ENCODE data around the gene CLK2.
"Not testable (repeated sequence)": the region's sequence is repeated elsewhere in the genome, so short reads cannot be mapped to it uniquely, and the experiment has no call there.

The CLK2 gene

GRCh38 chr1:155254228-155254713, 19.0 kb downstream of the CLK2 start:
- 80 to 83% methylated on average over 12 of the region's 12 CpGs for WGBS, 2 experiments
- H3K4me3 ChIP-seq (ENCODE audit: insufficient read depth, low read depth, low read length) = peak overlapping the region; percentile 72

GRCh38 chr1:155253797-155254196, 19.5 kb downstream of the CLK2 start:
- peaks cover 4% of the 10 kb centered on the region for H3K36me3 ChIP-seq (ENCODE audit: control insufficient read depth, insufficient read depth, low read length)
- no peaks in the 10 kb centered on the region for H3K27me3 ChIP-seq (ENCODE audit: control insufficient read depth, insufficient read depth, low read length, poor library complexity, severe bottlenecking)
- H3K27ac ChIP-seq (ENCODE audit: insufficient read depth, low read depth, low read length, poor library complexity, severe bottlenecking) = no peak overlapping the region
- no peaks in the 10 kb centered on the region for H3K9me3 ChIP-seq (ENCODE audit: control insufficient read depth, low read length)
- 90 to 92% methylated on average over 5 of the region's 5 CpGs for WGBS, 2 experiments
- peak overlapping the region; percentile 72 for H3K4me3 ChIP-seq (ENCODE audit: insufficient read depth, low read depth, low read length)
- peaks cover 23% of the 10 kb centered on the region for H3K4me1 ChIP-seq (ENCODE audit: control insufficient read depth, insufficient read depth, low read length)

More at GRCh38 chr1:155254228-155254713, 19.0 kb downstream of the CLK2 start:
- Histone ChIP-seq H3K36me3 (ENCODE audit: control insufficient read depth, insufficient read depth, low read length) (peaks cover 4% of the 10 kb centered on the region), H3K9me3 (ENCODE audit: control insufficient read depth, low read length) (no peaks in the 10 kb centered on the region), H3K4me1 (ENCODE audit: control insufficient read depth, insufficient read depth, low read length) (peaks cover 23% of the 10 kb centered on the region), H3K27me3 (ENCODE audit: control insufficient read depth, insufficient read depth, low read length, poor library complexity, severe bottlenecking) (no peaks in the 10 kb centered on the region), H3K27ac (ENCODE audit: insufficient read depth, low read depth, low read length, poor library complexity, severe bottlenecking) (no peak overlapping the region)

DNA sequence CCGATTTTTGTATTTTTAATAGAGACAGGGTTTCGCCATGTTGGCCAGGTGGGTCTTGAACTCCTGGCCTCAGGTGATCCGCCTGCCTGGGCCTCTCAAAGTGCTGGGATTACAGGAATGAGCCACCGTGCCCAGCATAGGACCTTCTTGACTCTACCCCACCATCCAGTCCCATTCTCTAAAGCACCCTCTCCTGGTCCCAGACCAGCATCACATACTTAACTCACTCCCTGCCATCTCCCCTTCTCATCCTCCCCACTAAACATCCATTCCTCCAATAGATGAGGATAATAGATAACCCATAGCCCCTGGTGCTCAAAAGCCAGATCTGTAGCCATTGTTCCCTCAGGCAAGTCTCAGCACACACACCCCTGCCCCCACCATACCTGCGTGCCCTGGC, 20.1 kb downstream of the CLK2 start:
- H3K9me3 ChIP-seq (ENCODE audit: control insufficient read depth, low read length) = no peaks in the 10 kb centered on the region
- no peak overlapping the region for H3K27ac ChIP-seq (ENCODE audit: insufficient read depth, low read depth, low read length, poor library complexity, severe bottlenecking)
- H3K36me3 ChIP-seq (ENCODE audit: control insufficient read depth, insufficient read depth, low read length) = peaks cover 8% of the 10 kb centered on the region
- no peaks in the 10 kb centered on the region for H3K27me3 ChIP-seq (ENCODE audit: control insufficient read depth, insufficient read depth, low read length, poor library complexity, severe bottlenecking)
- no peak overlapping the region for H3K4me3 ChIP-seq (ENCODE audit: insufficient read depth, low read depth, low read length)
- H3K4me1 ChIP-seq (ENCODE audit: control insufficient read depth, insufficient read depth, low read length) = peaks cover 23% of the 10 kb centered on the region
- 83 to 89% methylated on average over 5 of the region's 5 CpGs for WGBS, 2 experiments

DNA sequence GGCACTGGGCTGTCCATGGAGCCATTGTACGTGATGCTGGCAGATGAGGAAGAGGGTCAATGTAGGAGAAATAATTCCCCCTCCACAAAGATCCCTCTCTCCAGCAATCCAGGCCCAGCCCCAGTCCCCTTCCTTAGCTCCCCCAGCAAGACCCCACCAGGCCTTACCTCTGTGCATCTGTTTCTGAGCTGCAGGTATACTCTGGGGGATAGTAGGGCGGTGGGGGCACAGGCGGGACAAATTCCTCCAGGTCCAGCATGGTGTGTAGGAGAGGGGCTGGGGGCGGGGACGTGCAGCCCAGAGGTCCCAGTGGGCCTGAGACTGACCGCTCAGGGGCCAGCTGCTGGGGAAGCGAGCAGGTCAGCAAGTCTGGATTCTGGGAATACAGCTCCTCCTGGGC, 21.7 kb downstream of the CLK2 start:
- Histone ChIP-seq H3K27me3 (ENCODE audit: control insufficient read depth, insufficient read depth, low read length, poor library complexity, severe bottlenecking) (no peaks in the 10 kb centered on the region), H3K36me3 (ENCODE audit: control insufficient read depth, insufficient read depth, low read length) (peaks cover 14% of the 10 kb centered on the region), H3K9me3 (ENCODE audit: control insufficient read depth, low read length) (no peaks in the 10 kb centered on the region), H3K27ac (ENCODE audit: insufficient read depth, low read depth, low read length, poor library complexity, severe bottlenecking) (no peak overlapping the region), H3K4me3 (ENCODE audit: insufficient read depth, low read depth, low read length) (no peak overlapping the region), H3K4me1 (ENCODE audit: control insufficient read depth, insufficient read depth, low read length) (peaks cover 23% of the 10 kb centered on the region)
- WGBS, 2 experiments = 92 to 93% methylated on average over 7 of the region's 7 CpGs

- WGBS, 2 experiments = 24 to 25% methylated on average over 23 of the region's 23 CpGs
- H3K4me3 ChIP-seq (ENCODE audit: insufficient read depth, low read depth, low read length) = peak overlapping the region; percentile 32
- no peaks in the 10 kb centered on the region for H3K27me3 ChIP-seq (ENCODE audit: control insufficient read depth, insufficient read depth, low read length, poor library complexity, severe bottlenecking)
- peaks cover 14% of the 10 kb centered on the region for H3K36me3 ChIP-seq (ENCODE audit: control insufficient read depth, insufficient read depth, low read length)
- H3K4me1 ChIP-seq (ENCODE audit: control insufficient read depth, insufficient read depth, low read length) = peaks cover 20% of the 10 kb centered on the region
- H3K9me3 ChIP-seq (ENCODE audit: control insufficient read depth, low read length) = no peaks in the 10 kb centered on the region
- H3K27ac ChIP-seq (ENCODE audit: insufficient read depth, low read depth, low read length, poor library complexity, severe bottlenecking) = no peak overlapping the region
These were observed 22.5 kb downstream of the CLK2 start for GRCh38 chr1:155250633-155251449.

- WGBS, 2 experiments = 58 to 59% methylated on average over 28 of the region's 28 CpGs
- H3K4me3 ChIP-seq (ENCODE audit: insufficient read depth, low read depth, low read length) = peak overlapping the region; percentile 32
- peaks cover 14% of the 10 kb centered on the region for H3K36me3 ChIP-seq (ENCODE audit: control insufficient read depth, insufficient read depth, low read length)
- H3K9me3 ChIP-seq (ENCODE audit: control insufficient read depth, low read length) = no peaks in the 10 kb centered on the region
- peaks cover 17% of the 10 kb centered on the region for H3K4me1 ChIP-seq (ENCODE audit: control insufficient read depth, insufficient read depth, low read length)
- no peaks in the 10 kb centered on the region for H3K27me3 ChIP-seq (ENCODE audit: control insufficient read depth, insufficient read depth, low read length, poor library complexity, severe bottlenecking)
- no peak overlapping the region for H3K27ac ChIP-seq (ENCODE audit: insufficient read depth, low read depth, low read length, poor library complexity, severe bottlenecking)
These were observed 23.1 kb downstream of the CLK2 start for GRCh38 chr1:155250246-155250632.

GRCh38 chr1:155247667-155248553, 25.4 kb downstream of the CLK2 start:
- H3K27me3 ChIP-seq (ENCODE audit: control insufficient read depth, insufficient read depth, low read length, poor library complexity, severe bottlenecking) = no peaks in the 10 kb centered on the region
- H3K4me3 ChIP-seq (ENCODE audit: insufficient read depth, low read depth, low read length) = no peak overlapping the region
- no peaks in the 10 kb centered on the region for H3K9me3 ChIP-seq (ENCODE audit: control insufficient read depth, low read length)
- peaks cover 14% of the 10 kb centered on the region for H3K36me3 ChIP-seq (ENCODE audit: control insufficient read depth, insufficient read depth, low read length)
- WGBS, 2 experiments = 95 to 96% methylated on average over 26 of the region's 26 CpGs
- H3K27ac ChIP-seq (ENCODE audit: insufficient read depth, low read depth, low read length, poor library complexity, severe bottlenecking) = no peak overlapping the region
- H3K4me1 ChIP-seq (ENCODE audit: control insufficient read depth, insufficient read depth, low read length) = no peaks in the 10 kb centered on the region

GRCh38 chr1:155246796-155247195, 26.5 kb downstream of the CLK2 start:
- H3K36me3 ChIP-seq (ENCODE audit: control insufficient read depth, insufficient read depth, low read length) = peaks cover 14% of the 10 kb centered on the region
- H3K4me3 ChIP-seq (ENCODE audit: insufficient read depth, low read depth, low read length); H3K4me1 ChIP-seq (ENCODE audit: control insufficient read depth, insufficient read depth, low read length); H3K27me3 ChIP-seq (ENCODE audit: control insufficient read depth, insufficient read depth, low read length, poor library complexity, severe bottlenecking); H3K27ac ChIP-seq (ENCODE audit: insufficient read depth, low read depth, low read length, poor library complexity, severe bottlenecking); H3K9me3 ChIP-seq (ENCODE audit: control insufficient read depth, low read length): not testable (repeated sequence)
- WGBS, 2 experiments = 90 to 98% methylated on average over 3 of the region's 3 CpGs

- WGBS, 2 experiments = 63 to 66% methylated on average over 7 to 8 of the region's 8 CpGs
These were observed 28.2 kb downstream of the CLK2 start for GRCh38 chr1:155245163-155245524.

More at GRCh38 chr1:155245163-155245524, 28.2 kb downstream of the CLK2 start:
- no peaks in the 10 kb centered on the region for H3K4me1 ChIP-seq (ENCODE audit: control insufficient read depth, insufficient read depth, low read length)
- peaks cover 14% of the 10 kb centered on the region for H3K36me3 ChIP-seq (ENCODE audit: control insufficient read depth, insufficient read depth, low read length)
- peak overlapping the region; percentile 38 for H3K4me3 ChIP-seq (ENCODE audit: insufficient read depth, low read depth, low read length)
- H3K27ac ChIP-seq (ENCODE audit: insufficient read depth, low read depth, low read length, poor library complexity, severe bottlenecking) = peak overlapping the region; percentile 90
- H3K9me3 ChIP-seq (ENCODE audit: control insufficient read depth, low read length) = no peaks in the 10 kb centered on the region
- H3K27me3 ChIP-seq (ENCODE audit: control insufficient read depth, insufficient read depth, low read length, poor library complexity, severe bottlenecking) = no peaks in the 10 kb centered on the region
